SK-N-SH (cell line): ENCODE measurements around the gene LGALS14. TPM values are rescaled to one million over a fixed set of nuclear protein-coding genes. Genes with fewer than 3 reads are reported as not detected.

Source experiments
- CTCF ChIA-PET: fragments of 300-600, 350-600 bp; formaldehyde crosslinking; extraction: SDS; loops from one replicate; lab custom pipeline; 2021; lab: Yijun Ruan, JAX
- POLR2A ChIA-PET: fragments of 350-600 bp; sonication (Branson Sonifier 250); formaldehyde crosslinking; extraction: SDS; loops from one replicate; lab custom pipeline; 2020; ENCODE audit warnings: antibody characterized with exemption, inconsistent platforms; lab: Yijun Ruan, JAX
- DNase-seq: peaks from one replicate; pipeline ENCODE4 v3.0.0; 2012
- H2AFZ ChIP-seq: fragments of 200-600 bp; sonication (generic); 2 replicates; pipeline ENCODE4 v1.8.1; 2016; ENCODE audit warnings: antibody characterized with exemption, mild to moderate bottlenecking, low read depth
- H3F3A ChIP-seq: fragments of 200-600 bp; sonication (generic); replicated peaks from 2 replicates; pipeline ENCODE3; 2016; ENCODE audit warnings: antibody characterized with exemption, mild to moderate bottlenecking; ENCODE audit not compliant: insufficient read depth
- H3K27ac ChIP-seq, 2 experiments: fragments of 200-500 bp in 1 of 2; fragments of 200-600 bp in 1 of 2; sonication (Bioruptor generic) in 1 of 2; sonication (generic), shearing (Covaris generic) in 1 of 2; 2 replicates each; pipeline versions ENCODE4 v1.5.1 to v1.6.1; 2014 to 2016; ENCODE audit warnings: low read depth in 2 of 2, inconsistent platforms in 1 of 2, low read length in 1 of 2, mild to moderate bottlenecking in 1 of 2, mixed read lengths in 1 of 2
- H3K27me3 ChIP-seq: fragments of 200-600 bp; sonication (generic), shearing (Covaris generic); 2 replicates; pipeline ENCODE4 v1.6.1; 2016; ENCODE audit warnings: mixed run types; ENCODE audit not compliant: insufficient read depth
- H3K36me3 ChIP-seq, 2 experiments: fragments of 200-500 bp in 1 of 2; fragments of 200-600 bp in 1 of 2; sonication (Bioruptor generic) in 1 of 2; sonication (generic) in 1 of 2; replicated peaks in 1 of 2; 2 replicates each; pipeline versions ENCODE3 to v1.5.1; 2014 to 2016; ENCODE audit warnings: low read length in 1 of 2, mild to moderate bottlenecking in 1 of 2; ENCODE audit not compliant: insufficient read depth in 2 of 2, control insufficient read depth in 1 of 2
- H3K4me1 ChIP-seq, 2 experiments: fragments of 200-500 bp in 1 of 2; fragments of 200-600 bp in 1 of 2; sonication (Bioruptor generic) in 1 of 2; sonication (generic), shearing (Covaris generic) in 1 of 2; 2 replicates each; pipeline versions ENCODE4 v1.5.1 to v1.6.1; 2014 to 2016; ENCODE audit warnings: low read depth in 1 of 2, low read length in 1 of 2, mixed run types in 1 of 2; ENCODE audit not compliant: insufficient read depth in 2 of 2, control insufficient read depth in 1 of 2
- H3K4me2 ChIP-seq: fragments of 200-600 bp; sonication (generic), shearing (Covaris generic); 2 replicates; pipeline ENCODE4 v1.6.1; 2017; ENCODE audit warnings: mixed run types
- H3K4me3 ChIP-seq, 2 experiments: fragments of 200-500 bp in 1 of 2; fragments of 200-600 bp in 1 of 2; sonication (Bioruptor generic) in 1 of 2; sonication (generic), shearing (Covaris generic) in 1 of 2; 2 replicates each; pipeline versions ENCODE4 v1.5.1 to v1.8.1; 2014 to 2016; ENCODE audit warnings: low read depth in 2 of 2, inconsistent platforms in 1 of 2, low read length in 1 of 2, mild to moderate bottlenecking in 1 of 2, mixed read lengths in 1 of 2, moderate library complexity in 1 of 2
- H3K79me2 ChIP-seq: fragments of 200-600 bp; sonication (generic); 2 replicates; pipeline ENCODE4 v1.8.1; 2017; ENCODE audit warnings: mild to moderate bottlenecking; ENCODE audit not compliant: insufficient read depth
- H3K9ac ChIP-seq: fragments of 200-600 bp; sonication (generic); 2 replicates; pipeline ENCODE4 v1.6.1; 2017; ENCODE audit warnings: mixed run types
- H3K9me2 ChIP-seq: fragments of 200-600 bp; sonication (generic); 2 replicates; pipeline ENCODE4 v1.6.1; 2017; ENCODE audit warnings: mixed run types
- H3K9me3 ChIP-seq: fragments of 200-600 bp; sonication (generic); 2 replicates; pipeline ENCODE4 v1.6.1; 2017; ENCODE audit warnings: mixed run types, mild to moderate bottlenecking, moderate library complexity
- H4K20me1 ChIP-seq: fragments of 200-600 bp; sonication (generic); 2 replicates; pipeline ENCODE4 v1.6.1; 2017; ENCODE audit warnings: mild to moderate bottlenecking, mixed run types; ENCODE audit not compliant: insufficient read depth
- CTCF ChIP-seq: fragments of 200-600 bp; sonication (generic); IDR thresholded peaks from 2 replicates; pipeline ENCODE4 v1.6.1; 2017; ENCODE audit warnings: antibody characterized with exemption, mild to moderate bottlenecking, moderate library complexity
- EZH2phosphoT487 ChIP-seq: fragments of 200-600 bp; sonication (generic); IDR thresholded peaks from 2 replicates; pipeline ENCODE4 v1.6.1; 2017; ENCODE audit warnings: low read depth, mixed run types, mild to moderate bottlenecking, antibody characterized with exemption, moderate library complexity, borderline replicate concordance
- FOSL2 ChIP-seq: IDR thresholded peaks from 2 replicates; pipeline ENCODE4 v1.4.0; 2012; ENCODE audit warnings: low read depth, mild to moderate bottlenecking, moderate library complexity, borderline replicate concordance
- FOXJ3 ChIP-seq: sonication (generic); formaldehyde crosslinking; IDR thresholded peaks from 2 replicates; pipeline ENCODE4 v1.5.1; 2020; ENCODE audit warnings: mild to moderate bottlenecking, missing genetic modification reagents
- FOXM1 ChIP-seq: IDR thresholded peaks from 2 replicates; pipeline ENCODE4 v1.4.0; 2012; ENCODE audit warnings: low read depth, mild to moderate bottlenecking
- GABPA ChIP-seq: IDR thresholded peaks from 2 replicates; pipeline ENCODE4 v1.4.0; 2012; ENCODE audit warnings: low read depth, mild to moderate bottlenecking
- GATA2 ChIP-seq: sonication (generic); formaldehyde crosslinking; IDR thresholded peaks from 2 replicates; pipeline ENCODE4 v1.5.0; 2020; ENCODE audit warnings: mild to moderate bottlenecking, missing genetic modification reagents
- JUND ChIP-seq: IDR thresholded peaks from 2 replicates; pipeline ENCODE4 v1.4.0; 2012
- MXI1 ChIP-seq: IDR thresholded peaks from 2 replicates; pipeline ENCODE4 v1.6.1; 2012; ENCODE audit warnings: mild to moderate bottlenecking, low read depth, low read length, improper control_type of control experiment
- RAD21 ChIP-seq: IDR thresholded peaks from 2 replicates; pipeline ENCODE4 v1.6.1; 2012; ENCODE audit warnings: mild to moderate bottlenecking, low read length
- RCOR1 ChIP-seq: fragments of 150-350 bp; IDR thresholded peaks from 2 replicates; pipeline ENCODE4 v1.6.1; 2017; ENCODE audit warnings: antibody characterized with exemption, low read length
- REST ChIP-seq: IDR thresholded peaks from 2 replicates; pipeline ENCODE4 v1.6.1; 2012; ENCODE audit warnings: mild to moderate bottlenecking, low read depth, low read length, moderate library complexity
- RFX5 ChIP-seq: IDR thresholded peaks from 2 replicates; pipeline ENCODE4 v1.6.1; 2012; ENCODE audit warnings: mild to moderate bottlenecking, improper control_type of control experiment, low read length
- RXRA ChIP-seq: IDR thresholded peaks from 2 replicates; pipeline ENCODE4 v1.4.0; 2012; ENCODE audit warnings: low read depth, mild to moderate bottlenecking, borderline replicate concordance
- SIN3A ChIP-seq: IDR thresholded peaks from 2 replicates; pipeline ENCODE4 v1.6.1; 2012; ENCODE audit warnings: low read depth, mild to moderate bottlenecking, low read length, moderate library complexity, borderline replicate concordance
- TAF1 ChIP-seq: IDR thresholded peaks from 2 replicates; pipeline ENCODE4 v1.6.1; 2012; ENCODE audit warnings: low read depth, mild to moderate bottlenecking, low read length, moderate library complexity, borderline replicate concordance
- USF1 ChIP-seq: IDR thresholded peaks from 2 replicates; pipeline ENCODE4 v1.4.0; 2012; ENCODE audit warnings: low read depth, borderline replicate concordance
- USF2 ChIP-seq: fragments of 150-350 bp; IDR thresholded peaks from 2 replicates; pipeline ENCODE4 v1.6.1; 2017; ENCODE audit warnings: antibody characterized with exemption, low read length, low read depth, borderline replicate concordance
- YY1 ChIP-seq: IDR thresholded peaks from 2 replicates; pipeline ENCODE4 v1.4.0; 2012; ENCODE audit warnings: low read depth, mild to moderate bottlenecking
- WGBS: methylation state at CpG from one replicate; pipeline ENCODE4 v1.1.6; 2017; ENCODE audit warnings: low lambda C conversion rate; 5-methylcytosine and 5-hydroxymethylcytosine counted together
- polyA plus RNA-seq, 3 experiments: library from polyadenylated mRNA; depleted of rRNA; stranded (reverse); fragments of >200 nt; gene quantifications; 2 replicates each; pipeline ENCODE4 v1.2.3, GENCODE V29; 2012

The LGALS14 gene
- polyA plus RNA-seq, 1 of the 3 experiments (the other 2 are of a cell fraction), result not detected

GRCh38 chr19:39737891-39738290 lies 33.6 kb downstream of the LGALS14 start, which contains the start of gene CLC:
Gene CLC, minus strand, starts transcription at chr19:39738029. Its CDS starts 77 bp downstream, at chr19:39737952.
- Histone ChIP-seq H3K4me2 (no peak within 1 kb of the TSS), H4K20me1 (no peaks in the 10 kb centered on the region), H3K4me1 (no peaks in the 10 kb centered on the region), H2AFZ (no peak within 1 kb of the TSS), H3K9ac (no peak within 1 kb of the TSS), H3K27me3 (0 out of 2 replicates have a peak, but pooled peaks cover 6% of the 10 kb centered on the region), H3F3A (no peaks in the 10 kb centered on the region), H3K9me3 (no peaks in the 10 kb centered on the region), H3K79me2 (no peaks in the 10 kb centered on the region), H3K4me3 (no peak within 1 kb of the TSS), H3K36me3 (no peaks in the 10 kb centered on the region), H3K9me2 (no peaks in the 10 kb centered on the region), H3K27ac (no peak within 1 kb of the TSS)
- TF ChIP-seq MXI1, result no peak
- TF ChIP-seq GABPA, result no peak
- TF ChIP-seq RXRA, result no peak
- TF ChIP-seq USF1, result no peak
- no peak for TF ChIP-seq JUND
- TF ChIP-seq EZH2phosphoT487, result no peak
- no peak for TF ChIP-seq REST
- no peak for TF ChIP-seq FOSL2
- TF ChIP-seq RCOR1, result no peak
- TF ChIP-seq FOXM1, result no peak
- no peak for TF ChIP-seq TAF1
- no peak for TF ChIP-seq USF2
- TF ChIP-seq RAD21, result no peak
- TF ChIP-seq YY1, result no peak
- TF ChIP-seq RFX5, result no peak
- TF ChIP-seq CTCF, result no peak
- no peak for TF ChIP-seq FOXJ3 (CRISPR knock-in tag)
- no peak for TF ChIP-seq SIN3A
- TF ChIP-seq GATA2 (CRISPR knock-in tag), result no peak
- WGBS, result 1% methylated on average over 3 of the region's 3 CpGs
- no peak for DNase-seq
- ChIA-PET POLR2A (no interaction called here), CTCF (no interaction called here)
